Retinal pigment epithelial cell (primary cell): ENCODE results near the gene UNC5C.
A peak's percentile ranks its signal among the peaks of the same experiment; 100 is the strongest.

Experiments
- DNase-seq: peaks from one replicate; pipeline ENCODE4 v3.0.0-alpha.2; 2010; ENCODE audit warnings: low read depth
- H3K4me3 ChIP-seq: 2 replicates; pipeline ENCODE4 v1.5.1; 2011; ENCODE audit warnings: mild to moderate bottlenecking, low read length, control low read depth, moderate library complexity
- TF ChIP-seq, protein P1 (sequence below): conservative IDR thresholded peaks from 2 replicates; pipeline ENCODE4 v1.5.1; 2011; ENCODE audit warnings: low read depth, low read length, control low read depth, inconsistent platforms

Gene UNC5C

DNA sequence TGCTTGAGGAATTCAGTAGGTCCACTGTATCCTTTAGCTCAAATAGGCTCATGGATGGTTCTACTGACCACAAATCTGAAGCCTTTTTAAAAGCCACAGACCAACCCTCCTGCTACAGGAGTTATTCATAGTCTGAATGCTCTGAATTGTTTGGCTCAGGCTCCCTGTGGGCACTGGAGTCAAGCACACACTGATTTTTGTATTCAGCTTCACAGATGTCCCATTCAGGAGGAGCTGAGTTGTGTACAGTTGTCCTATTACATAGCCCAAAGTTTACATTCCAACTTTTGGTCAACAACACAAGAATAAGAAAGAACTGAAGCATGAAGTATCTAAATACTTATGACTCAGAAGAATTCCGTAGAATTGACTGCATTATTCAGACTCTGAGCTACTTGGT lies 243.9 kb downstream of the UNC5C start:
- DNase-seq = peak; percentile 54
- TF ChIP-seq, protein P1, sequence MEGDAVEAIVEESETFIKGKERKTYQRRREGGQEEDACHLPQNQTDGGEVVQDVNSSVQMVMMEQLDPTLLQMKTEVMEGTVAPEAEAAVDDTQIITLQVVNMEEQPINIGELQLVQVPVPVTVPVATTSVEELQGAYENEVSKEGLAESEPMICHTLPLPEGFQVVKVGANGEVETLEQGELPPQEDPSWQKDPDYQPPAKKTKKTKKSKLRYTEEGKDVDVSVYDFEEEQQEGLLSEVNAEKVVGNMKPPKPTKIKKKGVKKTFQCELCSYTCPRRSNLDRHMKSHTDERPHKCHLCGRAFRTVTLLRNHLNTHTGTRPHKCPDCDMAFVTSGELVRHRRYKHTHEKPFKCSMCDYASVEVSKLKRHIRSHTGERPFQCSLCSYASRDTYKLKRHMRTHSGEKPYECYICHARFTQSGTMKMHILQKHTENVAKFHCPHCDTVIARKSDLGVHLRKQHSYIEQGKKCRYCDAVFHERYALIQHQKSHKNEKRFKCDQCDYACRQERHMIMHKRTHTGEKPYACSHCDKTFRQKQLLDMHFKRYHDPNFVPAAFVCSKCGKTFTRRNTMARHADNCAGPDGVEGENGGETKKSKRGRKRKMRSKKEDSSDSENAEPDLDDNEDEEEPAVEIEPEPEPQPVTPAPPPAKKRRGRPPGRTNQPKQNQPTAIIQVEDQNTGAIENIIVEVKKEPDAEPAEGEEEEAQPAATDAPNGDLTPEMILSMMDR = no peak
- no peak overlapping the region for H3K4me3 ChIP-seq

DNA sequence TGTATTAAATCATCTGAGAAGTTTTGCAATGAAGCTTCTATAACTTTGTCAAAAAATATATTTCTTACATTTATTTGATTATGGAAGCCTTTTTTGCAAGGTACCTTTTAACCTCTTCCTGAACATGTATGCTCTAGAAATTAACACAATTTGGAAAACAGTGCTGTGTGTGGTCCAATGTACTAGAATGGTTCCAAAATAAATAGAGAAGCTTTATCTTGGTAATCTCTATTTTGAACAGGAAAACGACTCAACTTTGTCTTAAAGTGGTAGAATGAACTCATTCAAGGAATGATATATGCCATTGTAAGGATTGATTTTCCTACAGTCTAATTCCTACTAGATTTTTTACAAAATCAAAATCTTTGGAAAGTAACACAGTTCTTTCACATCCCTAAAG lies 248.5 kb downstream of the UNC5C start:
- no peak for DNase-seq
- H3K4me3 ChIP-seq = no peak overlapping the region
- TF ChIP-seq, protein P1 = no peak

DNA sequence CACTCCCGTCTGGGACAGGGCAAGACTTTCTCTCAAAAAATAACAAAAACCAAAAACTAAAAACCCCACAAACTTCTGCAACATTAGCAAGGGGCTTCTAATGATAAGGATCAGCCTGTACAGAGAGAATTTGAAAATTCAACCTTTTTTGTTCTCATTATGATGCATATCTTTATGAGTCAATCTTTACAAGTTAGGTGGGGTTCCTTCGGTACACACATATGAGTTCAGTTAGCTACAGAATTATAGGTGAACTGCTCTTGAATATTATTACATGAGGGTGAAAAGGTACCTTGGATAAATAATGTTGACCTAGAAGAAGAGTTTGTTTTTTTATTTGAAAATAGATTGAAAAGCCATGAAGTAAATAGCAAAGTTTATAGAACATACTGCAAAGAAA lies 252.7 kb downstream of the UNC5C start:
- TF ChIP-seq, protein P1 = no peak
- DNase-seq = no peak
- no peak overlapping the region for H3K4me3 ChIP-seq

DNA sequence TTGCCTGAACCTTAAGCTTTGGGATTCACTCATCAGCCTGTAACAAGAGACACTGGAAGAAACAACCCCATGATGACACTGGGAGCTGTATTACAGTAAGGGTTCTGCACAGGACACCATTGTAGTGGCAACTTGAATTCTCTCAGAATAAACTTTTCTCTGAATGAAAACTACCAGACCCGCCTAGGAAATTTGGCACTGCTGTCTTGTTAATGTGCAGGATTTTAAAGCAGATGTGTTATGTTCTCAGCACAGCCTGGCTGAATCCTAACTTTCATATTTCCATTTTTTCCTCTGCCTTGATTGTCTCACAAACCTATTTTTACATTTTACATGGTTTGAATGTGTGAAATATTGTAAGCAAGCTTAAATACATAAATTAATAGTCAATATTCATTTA lies 253.6 kb downstream of the UNC5C start:
- TF ChIP-seq, protein P1 = no peak
- no peak for DNase-seq

DNA sequence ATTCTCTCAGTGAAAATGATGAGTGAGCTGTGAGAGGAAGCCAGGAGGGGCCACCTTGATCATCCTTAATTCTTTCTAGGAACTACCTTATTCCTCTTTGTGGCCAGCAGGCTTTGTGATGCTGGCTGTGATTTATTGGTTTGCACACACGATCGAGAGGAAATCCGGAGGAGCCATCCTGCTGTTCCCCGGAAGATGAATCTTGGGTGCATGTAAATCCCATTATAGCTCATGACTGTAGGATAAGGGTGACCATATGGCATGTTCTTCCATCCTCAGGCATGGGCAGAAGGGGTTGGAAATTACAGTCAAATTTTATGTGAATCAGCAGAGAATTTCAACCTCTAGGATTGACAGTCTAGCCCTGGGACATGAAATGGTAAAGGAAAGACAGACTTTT lies 254.5 kb downstream of the UNC5C start:
- TF ChIP-seq, protein P1 = no peak
- no peak for DNase-seq
- H3K4me3 ChIP-seq = no peak overlapping the region

More for the DNA sequence above, 253.6 kb downstream of the UNC5C start:
- H3K4me3 ChIP-seq = no peak overlapping the region

DNA sequence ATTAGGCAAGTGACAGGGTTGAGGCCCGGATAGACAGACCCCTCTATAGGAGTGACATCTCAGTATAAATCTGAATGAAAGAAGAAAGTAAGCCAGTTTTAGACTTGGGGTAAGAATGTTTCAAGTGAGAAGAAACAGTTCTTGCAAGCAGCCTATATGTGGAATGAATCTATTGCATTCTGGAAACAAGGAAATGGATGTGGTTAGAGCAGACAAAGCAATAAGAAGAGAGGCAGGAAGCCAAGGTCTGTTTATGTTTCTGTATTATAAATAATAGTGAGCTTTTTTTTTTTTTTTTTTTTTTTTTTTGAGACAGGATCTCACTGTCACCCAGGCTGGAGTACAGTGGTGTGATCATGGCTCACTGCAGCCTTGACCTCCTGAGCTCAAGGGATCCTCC lies 255.8 kb downstream of the UNC5C start:
- no peak overlapping the region for H3K4me3 ChIP-seq
- TF ChIP-seq, protein P1 = no peak
- DNase-seq = no peak

DNA sequence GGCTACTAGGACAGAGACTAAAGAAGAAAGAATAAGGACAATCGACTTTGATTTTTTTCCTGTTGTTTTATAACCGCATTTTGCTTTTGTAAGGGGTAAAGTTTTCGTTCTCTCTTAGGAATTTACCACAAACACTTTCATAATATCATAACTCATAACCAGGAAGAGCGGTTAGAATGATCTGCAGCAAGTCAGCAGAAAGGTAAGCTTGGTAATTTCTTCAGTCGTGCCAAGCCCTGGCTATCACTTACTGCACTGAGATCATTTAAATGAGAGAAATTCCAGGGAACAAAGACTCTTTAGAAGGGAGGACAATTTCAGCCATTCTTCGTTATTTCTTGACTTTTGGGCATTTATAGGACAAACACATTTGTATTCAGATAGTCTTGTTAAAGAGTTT lies 258.1 kb downstream of the UNC5C start:
- no peak overlapping the region for H3K4me3 ChIP-seq
- DNase-seq = no peak
- TF ChIP-seq, protein P1 = no peak
